ENCODE measurements around the gene MYZAP.

- no peak for TF ChIP-seq POLR2AphosphoS5 (IDR thresholded peaks at IDR 0.05; ENCODE audit: low read depth, low read length)
- TF ChIP-seq TAF1 (IDR thresholded peaks at IDR 0.05; ENCODE audit: low read depth, low read length) = no peak
- no peak for TF ChIP-seq POLR2A (IDR thresholded peaks at IDR 0.05; ENCODE audit: low read depth, low read length)
- TF ChIP-seq SPI1 (IDR thresholded peaks at IDR 0.05; ENCODE audit: low read depth, low read length) = no peak
- TF ChIP-seq POU2F2 (IDR thresholded peaks at IDR 0.05; ENCODE audit: low read depth, low read length) = no peak
These were observed 26.4 kb upstream of the MYZAP start for GRCh38 chr15:57565311-57565710.

All from GM12891 (cell line).